GM19025 (cell line): ENCODE data around the gene SH2D3A.
"Not testable (repeated sequence)": the region's sequence is repeated elsewhere in the genome, so short reads cannot be mapped to it uniquely, and the experiment has no call there.

Experiments
- ATAC-seq: cut with Tn5 transposase; IDR thresholded peaks from one replicate; pipeline ENCODE4 v1.9.1; 2021; ENCODE audit warnings: mild to moderate bottlenecking, low read depth, moderate library complexity; ENCODE audit not compliant: unreplicated experiment

Gene SH2D3A

GRCh38 chr19:6762253-6762797, 4.9 kb downstream of the SH2D3A start:
- not testable (repeated sequence) for ATAC-seq

GRCh38 chr19:6761053-6761676, 6.1 kb downstream of the SH2D3A start:
- no peak for ATAC-seq

- ATAC-seq = no peak
Observed at GRCh38 chr19:6760606-6761005, 6.6 kb downstream of the SH2D3A start.

- no peak for ATAC-seq
Observed at GRCh38 chr19:6754653-6755463, 12.4 kb downstream of the SH2D3A start.

GRCh38 chr19:6754136-6754535, 13.1 kb downstream of the SH2D3A start:
- ATAC-seq = no peak

GRCh38 chr19:6753178-6754031, 13.8 kb downstream of the SH2D3A start:
- ATAC-seq = peak; percentile 76

- ATAC-seq = no peak
Observed at GRCh38 chr19:6752256-6753177, 14.7 kb downstream of the SH2D3A start.

- ATAC-seq = no peak
Observed at GRCh38 chr19:6751189-6751588, 16.0 kb downstream of the SH2D3A start.

GRCh38 chr19:6750062-6750461, 17.2 kb downstream of the SH2D3A start:
- no peak for ATAC-seq

GRCh38 chr19:6748543-6748942, 18.7 kb downstream of the SH2D3A start:
- not testable (repeated sequence) for ATAC-seq

GRCh38 chr19:6745965-6746364, 21.3 kb downstream of the SH2D3A start:
- no peak for ATAC-seq

- ATAC-seq = no peak
Observed at GRCh38 chr19:6744381-6745301, 22.6 kb downstream of the SH2D3A start.

GRCh38 chr19:6743714-6744380, 23.4 kb downstream of the SH2D3A start:
- no peak for ATAC-seq

- ATAC-seq = no peak
Observed at GRCh38 chr19:6743066-6743465, 24.2 kb downstream of the SH2D3A start.

- no peak for ATAC-seq
Observed at GRCh38 chr19:6740589-6741343, 26.5 kb downstream of the SH2D3A start.

GRCh38 chr19:6739883-6740588, 27.2 kb downstream of the SH2D3A start:
- ATAC-seq = no peak

GRCh38 chr19:6739390-6739882, 27.8 kb downstream of the SH2D3A start, which contains the start of gene TRIP10:
TRIP10 (plus strand) TSS chr19:6739680; CDS start chr19:6739762, 82 bp downstream.
- ATAC-seq = no peak
